ENCODE measurements around the gene CTXN1.

DNA sequence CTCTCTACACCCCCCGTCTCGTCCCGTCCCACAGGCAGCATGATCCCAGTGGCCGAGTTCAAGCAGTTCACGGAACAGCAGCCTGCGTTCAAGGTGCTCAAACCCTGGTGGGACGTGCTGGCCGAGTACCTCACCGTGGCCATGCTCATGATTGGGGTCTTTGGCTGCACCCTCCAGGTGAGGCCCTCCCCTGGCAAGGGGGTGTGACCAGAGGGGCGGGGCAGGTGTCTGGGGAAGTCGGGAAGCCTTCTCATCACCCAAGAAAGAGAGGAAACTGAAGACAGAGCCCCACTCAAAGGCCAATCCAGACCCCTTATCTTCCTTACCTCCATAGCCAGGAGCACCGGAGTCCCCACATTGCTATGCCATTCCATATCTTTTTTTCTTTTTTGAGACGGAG, 30.4 kb downstream of the CTXN1 start:
- TF ChIP-seq EZH2 (IDR thresholded peaks at IDR 0.05; ENCODE audit: insufficient read depth, low read length), result no peak
- TF ChIP-seq, protein P1, sequence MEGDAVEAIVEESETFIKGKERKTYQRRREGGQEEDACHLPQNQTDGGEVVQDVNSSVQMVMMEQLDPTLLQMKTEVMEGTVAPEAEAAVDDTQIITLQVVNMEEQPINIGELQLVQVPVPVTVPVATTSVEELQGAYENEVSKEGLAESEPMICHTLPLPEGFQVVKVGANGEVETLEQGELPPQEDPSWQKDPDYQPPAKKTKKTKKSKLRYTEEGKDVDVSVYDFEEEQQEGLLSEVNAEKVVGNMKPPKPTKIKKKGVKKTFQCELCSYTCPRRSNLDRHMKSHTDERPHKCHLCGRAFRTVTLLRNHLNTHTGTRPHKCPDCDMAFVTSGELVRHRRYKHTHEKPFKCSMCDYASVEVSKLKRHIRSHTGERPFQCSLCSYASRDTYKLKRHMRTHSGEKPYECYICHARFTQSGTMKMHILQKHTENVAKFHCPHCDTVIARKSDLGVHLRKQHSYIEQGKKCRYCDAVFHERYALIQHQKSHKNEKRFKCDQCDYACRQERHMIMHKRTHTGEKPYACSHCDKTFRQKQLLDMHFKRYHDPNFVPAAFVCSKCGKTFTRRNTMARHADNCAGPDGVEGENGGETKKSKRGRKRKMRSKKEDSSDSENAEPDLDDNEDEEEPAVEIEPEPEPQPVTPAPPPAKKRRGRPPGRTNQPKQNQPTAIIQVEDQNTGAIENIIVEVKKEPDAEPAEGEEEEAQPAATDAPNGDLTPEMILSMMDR (IDR thresholded peaks at IDR 0.05; ENCODE audit: insufficient read depth, low read depth, low read length), result no peak
